H54 (cell line): ENCODE results near the gene RHOJ.
"Not testable (repeated sequence)": the region's sequence is repeated elsewhere in the genome, so short reads cannot be mapped to it uniquely, and the experiment has no call there.

Source experiments
- DNase-seq: peaks from one replicate; pipeline ENCODE4 v3.0.0; 2011; ENCODE audit warnings: low spot score, mixed read lengths; ENCODE audit not compliant: insufficient read length
- FAIRE-seq: peaks from 3 replicates; lab custom pipeline; 2011; peaks lifted over from hg19 to GRCh38; lab: Jason Lieb, UNC
- POLR2A ChIP-seq: IDR thresholded peaks from 2 replicates; pipeline ENCODE4 v1.6.1; 2011; ENCODE audit warnings: low read depth, mild to moderate bottlenecking, low read length

The RHOJ gene

GRCh38 chr14:63287666-63288483 lies 83.6 kb downstream of the RHOJ start:
- no peak for TF ChIP-seq POLR2A
- no peak for DNase-seq
- no peak for FAIRE-seq

- DNase-seq (no peak), FAIRE-seq (no peak)
- TF ChIP-seq POLR2A: no peak
These were observed 84.6 kb downstream of the RHOJ start for GRCh38 chr14:63288853-63289252.

DNA sequence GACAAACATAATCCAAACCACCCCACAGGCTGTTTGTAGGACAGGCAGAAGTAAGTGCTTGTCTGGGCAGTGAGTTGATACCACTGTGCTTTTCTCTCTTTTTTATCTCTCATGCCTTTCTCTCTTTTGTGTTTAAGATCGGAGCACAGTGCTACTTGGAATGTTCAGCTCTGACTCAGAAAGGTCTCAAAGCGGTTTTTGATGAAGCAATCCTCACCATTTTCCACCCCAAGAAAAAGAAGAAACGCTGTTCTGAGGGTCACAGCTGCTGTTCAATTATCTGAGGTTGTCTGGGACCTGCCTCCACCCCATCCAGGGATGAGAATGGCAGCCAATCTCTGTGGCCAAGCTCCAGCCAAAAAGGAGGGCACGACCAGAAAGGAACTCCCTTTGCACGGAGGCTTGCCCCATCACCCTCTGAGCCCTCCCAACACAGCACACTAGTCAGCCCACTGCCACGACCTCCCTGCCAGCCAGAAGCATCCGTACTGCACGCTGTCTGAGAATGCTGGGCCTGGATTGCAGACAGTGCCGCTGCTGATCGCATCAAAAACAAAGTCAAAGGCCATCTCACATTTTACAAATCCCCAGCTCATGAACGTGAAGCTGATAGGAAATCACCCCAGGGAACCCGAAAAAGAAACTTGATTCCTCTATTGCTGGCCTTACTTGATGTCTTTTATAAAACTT lies 86.6 kb downstream of the RHOJ start:
- no peak for FAIRE-seq

DNA sequence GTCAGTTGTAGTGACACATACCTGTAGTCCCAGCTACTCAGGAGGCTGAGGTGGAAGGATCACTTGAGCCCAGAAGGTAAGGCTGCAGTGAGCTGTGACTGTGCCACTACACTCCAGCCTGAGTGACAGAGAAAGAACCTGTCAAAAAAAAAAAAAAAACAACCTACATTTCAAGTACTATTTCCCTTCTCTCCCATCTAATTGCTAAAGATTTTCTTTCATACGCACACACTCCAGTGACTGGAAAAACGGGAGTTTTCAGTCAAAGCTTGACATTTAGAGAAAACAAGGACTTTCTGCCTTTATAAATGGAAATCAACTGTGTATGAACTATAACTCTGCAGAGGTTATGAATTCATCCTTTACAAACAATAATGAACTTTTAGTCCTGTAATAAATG lies 88.6 kb downstream of the RHOJ start:
- DNase-seq: no peak
- no peak for FAIRE-seq
- no peak for TF ChIP-seq POLR2A

More for the DNA sequence above, 86.6 kb downstream of the RHOJ start:
- no peak for DNase-seq
- no peak for TF ChIP-seq POLR2A

GRCh38 chr14:63295231-63295685 lies 91.0 kb downstream of the RHOJ start:
- DNase-seq (no peak), FAIRE-seq (no peak)
- no peak for TF ChIP-seq POLR2A

DNA sequence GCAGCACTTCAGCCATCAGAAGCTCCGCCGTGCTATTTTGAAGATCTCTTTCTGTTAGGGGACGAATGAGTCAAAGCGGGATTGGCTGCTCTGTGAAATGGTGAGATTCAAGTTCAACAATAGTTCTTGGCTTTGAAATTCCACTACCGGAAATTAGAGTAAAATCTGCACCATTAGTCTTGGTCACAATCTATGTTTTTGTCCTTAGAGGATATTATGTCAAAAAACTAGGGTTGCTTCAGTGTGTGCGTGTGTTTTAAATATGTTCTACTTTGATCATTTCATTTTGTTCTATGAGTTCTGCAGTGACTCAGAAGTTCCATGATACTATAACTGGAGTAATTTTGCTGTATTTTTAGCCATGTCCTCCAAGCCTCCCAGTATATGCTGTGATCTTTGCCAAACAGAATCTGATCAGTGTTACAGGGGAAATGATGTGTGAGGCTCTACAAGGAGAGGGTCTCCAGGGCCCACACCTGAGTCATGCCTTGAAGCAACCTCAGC lies 91.9 kb downstream of the RHOJ start:
- DNase-seq: no peak
- FAIRE-seq: no peak
- no peak for TF ChIP-seq POLR2A

- TF ChIP-seq POLR2A: no peak
- no peak for DNase-seq
- no peak for FAIRE-seq
These were observed 93.3 kb downstream of the RHOJ start for GRCh38 chr14:63297372-63298063.

- TF ChIP-seq POLR2A: no peak
- DNase-seq (no peak), FAIRE-seq (no peak)
These were observed 95.3 kb downstream of the RHOJ start for GRCh38 chr14:63299351-63300110.

GRCh38 chr14:63300854-63301253 lies 96.6 kb downstream of the RHOJ start:
- FAIRE-seq (no peak), DNase-seq (no peak)

DNA sequence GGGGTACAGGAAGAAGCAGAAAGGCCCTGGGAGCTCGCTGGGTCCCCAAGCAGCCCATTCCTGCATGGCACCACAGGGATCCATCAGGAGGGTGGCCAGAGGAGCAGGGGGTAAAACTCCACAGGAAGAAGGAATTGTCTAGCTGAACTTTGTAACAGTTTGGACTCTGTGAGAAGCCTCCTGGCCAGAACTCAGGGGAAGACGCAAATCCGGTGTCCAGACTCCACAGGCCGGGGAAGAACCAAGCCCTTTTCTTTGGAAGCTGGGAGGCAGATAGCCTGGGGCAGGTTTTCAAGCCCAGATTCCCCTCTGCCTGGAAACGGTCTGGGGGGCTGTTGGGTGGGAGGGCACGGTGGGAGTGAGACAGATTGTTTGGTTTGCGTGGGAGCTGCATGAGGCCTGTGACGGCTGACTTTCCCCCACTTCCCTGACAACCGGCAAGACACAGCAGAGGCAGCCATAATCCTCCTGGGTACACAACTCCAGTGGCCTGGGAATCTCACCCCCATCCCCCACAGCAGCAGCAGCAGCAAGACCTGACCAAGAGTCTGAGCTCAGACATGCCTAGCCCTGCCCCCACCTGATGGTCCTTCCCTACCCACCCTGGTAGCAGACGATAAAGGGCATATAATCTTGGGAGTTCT lies 97.8 kb downstream of the RHOJ start:
- DNase-seq (no peak), FAIRE-seq (no peak)
- TF ChIP-seq POLR2A: no peak

More at GRCh38 chr14:63300854-63301253, 96.6 kb downstream of the RHOJ start:
- no peak for TF ChIP-seq POLR2A

DNA sequence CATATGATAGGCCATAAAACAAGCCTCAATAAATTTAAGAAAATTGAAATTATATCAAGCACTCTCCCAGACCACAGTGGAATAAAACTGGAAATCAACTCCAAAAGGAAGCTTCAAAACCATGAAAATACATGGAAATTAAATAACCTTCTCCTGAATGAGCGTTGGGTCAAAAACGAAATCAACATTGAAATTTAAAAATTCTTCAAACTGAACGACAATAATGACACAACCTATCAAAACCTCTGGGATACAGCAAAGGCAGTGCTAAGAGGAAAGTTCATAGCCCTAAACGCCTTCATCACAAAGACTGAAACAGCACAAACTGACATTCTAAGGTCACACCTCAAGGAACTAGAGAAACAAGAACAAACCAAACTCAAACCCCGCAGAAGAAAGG lies 100.2 kb downstream of the RHOJ start:
- not testable (repeated sequence) for FAIRE-seq, DNase-seq

DNA sequence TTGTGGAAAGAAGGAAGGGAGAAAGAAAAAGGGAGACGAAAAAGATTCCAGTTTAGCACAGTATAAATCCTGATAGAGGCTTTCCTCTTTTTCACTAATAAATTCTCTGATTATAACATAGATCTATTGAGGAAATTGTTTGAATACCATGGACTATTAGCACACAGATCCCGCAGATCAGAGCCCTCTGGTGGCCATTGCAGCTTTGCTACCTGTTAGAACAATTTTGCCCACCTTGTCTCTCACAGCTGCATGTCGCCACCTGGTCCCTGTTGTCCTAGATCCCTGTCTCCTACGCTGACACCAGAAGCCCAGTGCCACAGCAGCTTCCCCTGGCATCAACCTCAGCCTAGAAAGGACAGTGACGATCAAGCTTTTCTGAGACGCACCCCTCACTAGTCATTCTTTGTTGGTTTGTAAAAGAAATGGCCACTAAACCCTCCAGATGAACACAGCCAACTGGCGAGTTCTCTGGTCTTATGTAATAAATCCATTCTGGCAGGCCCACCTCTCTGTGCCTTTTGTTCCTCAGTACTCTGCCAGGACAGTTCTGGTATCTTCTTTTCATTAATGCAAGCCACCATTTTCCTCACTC lies 104.6 kb downstream of the RHOJ start:
- no peak for TF ChIP-seq POLR2A
- no peak for DNase-seq
- no peak for FAIRE-seq
